Stimulated activated naive CD8-positive, alpha-beta T cell treated with anti-CD3 and anti-CD28 coated beads, Interleukin-15, amount 100 ng/mL, for 72 hours (primary cell): Measurements from ENCODE around the gene RANBP17.
"Not testable (repeated sequence)": the region's sequence is repeated elsewhere in the genome, so short reads cannot be mapped to it uniquely, and the experiment has no call there.

Experiments used
- ATAC-seq: fragments of 150-1000 bp; cut with Tn5 transposase; 2 replicates; pipeline ENCODE4 v1.10.0; 2021; ENCODE audit warnings: mild to moderate bottlenecking, moderate library complexity
- DNase-seq, 2 donors: peaks; one replicate each; pipeline ENCODE4 v3.0.0; 2021 to 2022
- H3K27ac Mint-ChIP-seq, 2 donors: one replicate each; pipeline ENCODE4 v1.8.0; 2022; ENCODE audit warnings: mild to moderate bottlenecking in 2 of 2, mixed read lengths in 2 of 2, moderate library complexity in 2 of 2
- H3K27me3 Mint-ChIP-seq: one replicate; pipeline ENCODE4 v1.8.0; 2022; ENCODE audit warnings: mixed read lengths
- H3K4me1 Mint-ChIP-seq: one replicate; pipeline ENCODE4 v1.8.0; 2022; ENCODE audit warnings: mild to moderate bottlenecking, mixed read lengths
- H3K4me3 Mint-ChIP-seq, 2 donors: one replicate each; pipeline ENCODE4 v1.8.0; 2022; ENCODE audit warnings: mild to moderate bottlenecking in 2 of 2, mixed read lengths in 2 of 2, moderate library complexity in 1 of 2
- H3K9me3 Mint-ChIP-seq, 2 donors: one replicate each; pipeline ENCODE4 v1.8.0; 2022; ENCODE audit warnings: mixed read lengths in 2 of 2

RANBP17 gene

DNA sequence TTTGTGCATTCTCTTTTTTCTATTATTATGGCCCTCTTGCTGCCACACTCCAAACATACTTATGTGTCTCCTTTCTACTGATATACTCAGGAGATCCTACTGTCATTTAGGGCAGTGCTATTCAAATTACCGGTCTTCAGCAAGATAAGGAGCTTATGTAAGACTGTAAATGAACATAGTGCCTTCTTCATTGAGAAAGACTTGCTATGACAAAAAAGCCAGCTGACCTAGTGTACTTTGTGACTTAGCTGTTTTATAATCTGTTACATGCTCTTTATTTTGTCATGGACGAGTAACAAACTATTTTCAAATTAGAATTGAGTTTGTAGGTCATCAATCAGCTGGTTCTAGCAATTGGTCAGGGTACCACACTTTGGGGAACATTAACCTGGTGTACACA lies 32.8 kb downstream of the RANBP17 start:
- Mint-ChIP-seq H3K4me1 (no peaks in the 10 kb centered on the region), H3K9me3 (peaks cover 5 to 8% of the 10 kb centered on the region in 2 donors), H3K27me3 (no peaks in the 10 kb centered on the region), H3K4me3 (no peak overlapping the region), H3K27ac (no peak overlapping the region)
- ATAC-seq, result no peak
- DNase-seq, result no peak

DNA sequence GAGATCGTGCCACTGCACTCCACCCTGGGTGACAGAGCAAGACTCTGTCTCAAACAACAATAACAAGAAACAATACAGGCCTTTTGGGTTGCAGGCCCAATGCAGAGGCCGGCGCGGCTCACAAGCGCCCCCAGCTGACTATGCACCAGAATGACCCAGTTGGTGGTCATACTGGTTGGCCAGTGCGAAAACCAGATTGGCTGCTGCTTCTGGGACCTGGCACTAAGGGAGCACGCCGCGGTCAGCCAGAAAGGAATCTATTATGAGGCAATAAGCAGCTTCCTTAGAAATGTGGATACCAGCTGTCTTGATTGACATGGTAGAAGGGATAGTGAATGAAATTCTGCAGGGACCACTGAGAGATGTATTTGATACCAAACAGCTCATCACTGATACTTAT lies 35.0 kb downstream of the RANBP17 start:
- DNase-seq, result no peak
- Mint-ChIP-seq H3K4me3 (no peak overlapping the region), H3K4me1 (no peaks in the 10 kb centered on the region), H3K27ac (no peak overlapping the region), H3K9me3 (peaks cover 9 to 25% of the 10 kb centered on the region in 2 donors), H3K27me3 (peaks cover 11% of the 10 kb centered on the region)
- no peak for ATAC-seq

DNA sequence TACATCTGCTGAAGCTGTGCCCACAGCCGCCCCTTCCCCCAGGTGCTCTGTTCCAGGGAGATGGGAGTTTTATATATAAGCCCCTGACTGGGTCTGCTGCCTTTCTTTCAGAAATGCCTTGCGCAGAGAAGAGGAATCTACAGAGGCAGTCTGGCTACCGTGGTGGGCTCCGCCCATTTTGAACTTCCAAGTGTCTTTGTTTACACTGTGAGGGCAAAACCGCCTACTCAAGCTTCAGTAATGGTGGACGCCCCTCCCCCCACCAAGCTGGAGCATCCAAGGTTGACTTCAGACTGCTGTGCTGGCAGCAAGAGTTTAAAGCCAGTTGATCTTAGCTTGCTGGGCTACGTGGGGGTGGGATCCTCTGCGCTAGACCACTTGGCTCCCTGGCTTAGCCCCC lies 41.3 kb downstream of the RANBP17 start:
- no peak overlapping the region for H3K27ac Mint-ChIP-seq

DNA sequence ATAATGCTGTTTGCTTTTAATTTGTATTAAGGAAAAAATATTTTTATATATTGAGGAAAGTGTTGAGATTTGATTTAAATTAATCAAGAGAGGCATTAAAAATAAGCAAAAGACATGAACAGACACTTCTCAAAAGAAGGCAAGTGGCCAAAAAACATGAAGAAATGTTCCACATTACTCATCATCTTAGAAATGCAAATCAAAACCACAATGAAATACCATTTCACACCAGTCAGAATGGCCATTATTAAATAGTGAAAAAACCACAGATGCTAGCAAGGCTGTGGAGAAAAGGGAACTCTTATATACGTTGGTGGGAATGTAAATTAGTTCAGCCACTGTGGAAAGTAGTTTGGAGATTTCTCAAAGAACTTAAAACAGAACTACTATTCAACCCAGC lies 45.9 kb downstream of the RANBP17 start:
- Mint-ChIP-seq H3K4me1 (no peaks in the 10 kb centered on the region), H3K27me3 (no peaks in the 10 kb centered on the region), H3K27ac (no peak overlapping the region), H3K9me3 (no peaks in the 10 kb centered on the region), H3K4me3 (no peak overlapping the region)
- DNase-seq (no peak), ATAC-seq (no peak)

More for the DNA sequence above, 41.3 kb downstream of the RANBP17 start:
- Mint-ChIP-seq H3K9me3 (peaks cover 9 to 25% of the 10 kb centered on the region in 2 donors), H3K27me3 (peaks cover 11% of the 10 kb centered on the region), H3K4me3 (no peak overlapping the region), H3K4me1 (no peaks in the 10 kb centered on the region)
- ATAC-seq, result no peak
- no peak for DNase-seq

DNA sequence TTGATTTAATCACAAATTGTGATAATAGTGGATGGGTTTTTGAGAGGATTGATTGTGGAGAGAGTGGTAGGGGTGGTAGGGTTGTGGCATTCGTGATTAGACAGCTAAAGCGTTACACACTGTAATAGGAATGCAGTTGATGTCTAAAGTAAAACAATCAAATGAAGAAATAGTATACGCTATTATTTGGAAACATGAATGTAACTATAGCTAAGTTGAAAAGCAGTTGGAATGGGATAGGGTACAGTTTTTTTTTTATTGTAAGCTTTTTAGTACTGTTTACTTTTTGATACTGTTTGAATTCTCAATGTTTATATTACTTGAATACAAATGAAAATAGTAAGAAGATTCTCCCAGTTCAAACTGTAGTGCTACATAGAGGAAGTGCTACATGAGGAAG lies 51.8 kb downstream of the RANBP17 start:
- Mint-ChIP-seq H3K4me1 (no peaks in the 10 kb centered on the region), H3K27ac (no peak overlapping the region), H3K27me3 (no peaks in the 10 kb centered on the region), H3K9me3 (no peaks in the 10 kb centered on the region), H3K4me3 (no peak overlapping the region)
- ATAC-seq (no peak), DNase-seq (no peak)

DNA sequence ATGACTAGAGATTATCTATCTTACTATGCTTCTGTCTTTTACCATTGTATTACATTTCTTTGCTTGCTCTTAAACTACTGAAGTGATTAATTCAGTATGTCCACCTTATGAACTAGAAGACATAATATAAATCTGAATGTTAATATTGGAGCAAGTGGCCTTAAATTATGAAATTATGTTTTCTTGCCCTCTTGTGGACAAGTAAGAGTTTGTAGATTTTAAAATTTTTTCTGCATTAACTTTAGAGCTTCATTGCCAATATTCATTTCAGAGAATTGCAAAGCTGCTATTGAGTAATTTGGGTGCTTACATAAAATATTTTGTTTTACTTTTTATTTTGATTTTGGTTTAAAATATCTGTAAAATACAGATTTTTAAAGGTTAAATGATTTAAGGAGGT lies 55.3 kb downstream of the RANBP17 start:
- H3K9me3 Mint-ChIP-seq, result no peaks in the 10 kb centered on the region
- H3K27ac Mint-ChIP-seq, result no peak overlapping the region
- no peak for ATAC-seq
- no peak overlapping the region for H3K4me3 Mint-ChIP-seq
- DNase-seq, result no peak
- no peaks in the 10 kb centered on the region for H3K4me1 Mint-ChIP-seq
- no peaks in the 10 kb centered on the region for H3K27me3 Mint-ChIP-seq

DNA sequence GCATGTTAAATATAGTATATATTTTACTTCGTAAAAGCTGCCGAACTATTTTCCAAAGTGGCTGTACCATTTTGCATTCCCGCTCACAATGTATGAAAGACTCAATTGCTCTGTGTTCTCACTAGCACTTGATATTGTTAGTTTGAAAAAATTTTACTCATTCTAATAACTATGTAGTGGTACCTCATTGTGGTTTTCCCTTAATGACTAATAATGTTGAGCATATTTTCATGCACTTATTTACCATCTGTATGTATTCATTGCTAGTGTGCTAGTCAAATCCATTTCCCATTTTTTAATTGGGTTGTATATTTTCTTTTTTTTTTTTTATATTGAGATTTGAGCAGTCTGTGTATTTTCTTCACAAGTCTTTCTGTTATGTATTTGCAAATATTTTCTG lies 58.4 kb downstream of the RANBP17 start:
- no peak overlapping the region for H3K4me3 Mint-ChIP-seq
- H3K27ac Mint-ChIP-seq, result no peak overlapping the region
- DNase-seq, result no peak
- no peaks in the 10 kb centered on the region for H3K9me3 Mint-ChIP-seq
- no peak for ATAC-seq
- no peaks in the 10 kb centered on the region for H3K4me1 Mint-ChIP-seq
- no peaks in the 10 kb centered on the region for H3K27me3 Mint-ChIP-seq

DNA sequence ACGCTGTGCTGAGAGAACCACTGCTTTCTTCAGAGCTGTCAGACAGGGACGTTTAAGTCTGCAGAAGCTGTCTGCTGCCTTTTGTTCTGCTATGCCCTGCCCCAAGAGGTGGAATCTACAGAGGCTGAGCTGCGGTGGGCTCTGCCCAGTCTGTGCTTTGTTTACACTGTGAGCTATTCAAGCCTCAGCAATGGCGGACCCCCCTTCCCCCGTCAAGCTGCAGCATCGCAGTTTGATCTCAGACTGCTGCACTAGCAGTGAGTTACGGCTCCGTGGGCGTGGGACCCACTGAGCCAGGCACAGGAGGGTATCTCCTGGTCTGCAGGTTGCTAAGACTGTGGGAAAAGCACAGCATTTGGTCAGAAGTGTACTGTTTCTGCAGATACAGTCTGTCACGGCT lies 60.5 kb downstream of the RANBP17 start:
- not testable (repeated sequence) for H3K9me3 Mint-ChIP-seq, H3K27me3 Mint-ChIP-seq, H3K4me3 Mint-ChIP-seq, ATAC-seq, H3K4me1 Mint-ChIP-seq, H3K27ac Mint-ChIP-seq, DNase-seq

DNA sequence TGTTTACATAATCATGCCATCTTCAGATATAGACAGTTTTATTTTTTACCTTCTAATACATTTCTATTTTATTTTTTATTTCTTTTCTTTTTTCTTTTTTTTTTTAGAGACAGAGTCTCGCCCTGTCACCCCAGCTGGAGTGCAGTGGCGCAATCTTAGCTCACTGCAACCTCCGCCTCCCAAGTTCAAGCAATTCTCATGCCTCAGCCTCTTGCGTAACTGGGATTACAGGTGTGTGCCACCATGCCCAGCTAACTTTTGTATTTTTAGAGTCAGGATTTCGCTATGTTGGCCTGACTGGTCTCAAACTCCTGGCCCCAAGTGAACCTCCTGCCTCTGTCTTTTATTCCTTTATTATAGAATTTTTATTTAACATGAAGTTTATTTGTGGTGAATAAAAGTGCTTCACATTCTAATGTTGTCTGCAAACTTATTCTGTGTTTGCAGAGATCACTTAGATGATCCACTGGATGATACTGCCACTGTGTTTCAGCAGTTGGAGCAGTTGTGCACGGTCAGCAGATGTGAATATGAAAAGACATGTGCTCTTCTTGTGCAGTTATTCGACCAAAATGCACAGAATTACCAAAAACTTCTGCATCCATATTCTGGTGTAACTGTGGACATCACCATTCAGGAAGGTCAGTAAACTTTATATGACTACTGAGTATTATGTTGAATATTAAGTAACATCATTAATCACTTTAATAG lies 62.2 kb downstream of the RANBP17 start:
- DNase-seq (no peak), ATAC-seq (no peak)
- H3K27ac Mint-ChIP-seq, result no peak overlapping the region
- no peaks in the 10 kb centered on the region for H3K4me1 Mint-ChIP-seq
- no peaks in the 10 kb centered on the region for H3K9me3 Mint-ChIP-seq
- no peak overlapping the region for H3K4me3 Mint-ChIP-seq
- no peaks in the 10 kb centered on the region for H3K27me3 Mint-ChIP-seq

DNA sequence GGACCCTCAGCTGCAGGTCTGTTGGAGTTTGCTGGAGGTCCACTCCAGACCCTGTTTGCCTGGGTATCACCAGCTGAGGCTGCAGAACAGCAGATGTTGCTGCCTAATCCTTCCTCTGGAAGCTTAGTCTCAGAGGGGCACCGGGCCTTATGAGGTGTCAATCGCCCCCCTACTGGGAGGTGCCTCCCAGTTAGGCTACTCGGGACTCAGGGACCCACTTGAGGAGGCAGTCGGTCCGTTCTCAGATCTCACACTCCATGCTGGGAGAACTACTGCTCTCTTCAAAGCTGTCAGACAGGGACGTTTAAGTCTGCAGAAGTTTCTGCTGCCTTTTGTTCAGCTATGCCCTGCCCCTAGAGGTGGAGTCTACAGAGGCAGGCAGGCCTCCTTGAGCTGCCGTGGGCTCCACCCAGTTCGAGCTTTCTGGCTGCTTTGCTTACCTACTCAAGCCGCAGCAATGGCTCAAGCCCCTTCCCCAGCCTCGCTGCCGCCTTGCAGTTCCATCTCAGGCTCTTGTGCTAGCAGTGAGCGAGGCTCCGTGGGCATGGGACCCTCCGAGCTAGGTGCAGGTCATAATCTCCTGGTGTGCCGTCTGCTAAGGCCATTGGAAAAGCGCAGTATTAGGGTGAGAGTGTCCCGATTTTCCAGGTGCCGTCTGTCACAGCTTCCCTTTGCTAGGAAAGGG lies 73.9 kb downstream of the RANBP17 start:
- not testable (repeated sequence) for ATAC-seq, H3K4me3 Mint-ChIP-seq, DNase-seq, H3K27ac Mint-ChIP-seq, H3K9me3 Mint-ChIP-seq, H3K4me1 Mint-ChIP-seq
- peaks cover 11% of the 10 kb centered on the region for H3K27me3 Mint-ChIP-seq

DNA sequence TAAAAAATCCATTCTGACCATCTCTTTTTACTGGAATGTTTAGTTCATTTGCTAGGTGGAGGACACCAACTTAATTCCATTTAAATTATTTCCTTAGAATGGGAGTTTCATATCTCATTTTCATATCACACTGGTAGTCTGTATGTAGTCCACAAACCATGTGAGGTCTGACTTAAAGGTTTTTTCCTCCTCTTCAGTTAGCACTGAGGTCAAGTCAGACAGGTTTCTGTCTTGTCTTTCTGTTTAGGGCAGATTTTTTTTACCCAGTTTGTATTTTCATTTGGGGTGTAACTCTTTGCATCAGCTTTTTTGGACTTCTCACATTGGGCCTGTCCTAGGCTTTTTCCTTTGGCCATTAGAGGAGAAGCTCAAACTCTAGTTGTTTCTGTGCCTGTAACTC lies 75.3 kb downstream of the RANBP17 start:
- Mint-ChIP-seq H3K4me1 (no peaks in the 10 kb centered on the region), H3K9me3 (peaks cover 0 to 4% of the 10 kb centered on the region in 2 donors), H3K27ac (no peak overlapping the region), H3K4me3 (no peak overlapping the region), H3K27me3 (peaks cover 11% of the 10 kb centered on the region)
- no peak for ATAC-seq
- DNase-seq, result no peak

DNA sequence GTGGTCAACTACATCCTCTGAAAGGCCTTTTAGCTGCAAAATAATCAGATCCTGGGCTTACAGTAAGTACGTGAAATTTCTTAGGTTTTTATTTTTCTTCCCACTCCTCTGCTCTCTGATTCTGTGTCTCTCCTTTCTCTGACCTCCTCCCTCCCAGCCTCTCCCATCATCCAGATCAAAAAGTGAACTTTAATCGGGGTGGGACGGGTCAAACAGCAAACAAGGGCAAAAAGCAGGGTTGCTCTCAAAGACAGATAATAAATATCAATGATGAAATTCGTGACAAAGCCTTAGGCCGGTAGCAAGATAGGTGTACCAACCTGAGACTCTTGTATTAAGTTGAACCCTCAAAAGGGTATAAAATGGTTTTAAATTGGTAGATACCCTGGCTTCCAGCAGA lies 76.1 kb downstream of the RANBP17 start:
- Mint-ChIP-seq H3K27me3 (peaks cover 11% of the 10 kb centered on the region), H3K27ac (peak overlapping the region in 1 of 2 donors; percentile 10), H3K4me3 (no peak overlapping the region), H3K9me3 (peaks cover 0 to 4% of the 10 kb centered on the region in 2 donors), H3K4me1 (no peaks in the 10 kb centered on the region)
- DNase-seq (no peak), ATAC-seq (no peak)

DNA sequence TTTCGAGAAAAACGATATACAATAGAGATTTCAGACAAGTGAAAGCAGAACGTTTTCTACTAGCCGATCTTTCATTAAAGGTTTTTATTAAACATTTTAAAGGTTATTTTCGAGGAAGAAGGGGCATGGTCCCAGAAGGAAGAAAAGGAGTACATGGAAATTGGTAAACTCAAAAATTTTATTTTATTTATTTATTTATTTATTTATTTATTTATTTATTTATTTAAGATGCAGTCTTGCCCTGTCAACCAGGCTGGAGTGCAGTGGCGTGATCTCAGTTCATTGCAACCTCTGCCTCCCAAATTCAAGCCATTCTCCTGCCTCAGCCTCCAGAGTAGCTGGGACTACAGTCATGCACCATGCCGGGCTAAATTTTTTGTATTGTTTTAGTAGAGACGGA lies 77.4 kb downstream of the RANBP17 start:
- H3K27ac Mint-ChIP-seq, result no peak overlapping the region
- H3K27me3 Mint-ChIP-seq, result peaks cover 11% of the 10 kb centered on the region
- no peaks in the 10 kb centered on the region for H3K4me1 Mint-ChIP-seq

DNA sequence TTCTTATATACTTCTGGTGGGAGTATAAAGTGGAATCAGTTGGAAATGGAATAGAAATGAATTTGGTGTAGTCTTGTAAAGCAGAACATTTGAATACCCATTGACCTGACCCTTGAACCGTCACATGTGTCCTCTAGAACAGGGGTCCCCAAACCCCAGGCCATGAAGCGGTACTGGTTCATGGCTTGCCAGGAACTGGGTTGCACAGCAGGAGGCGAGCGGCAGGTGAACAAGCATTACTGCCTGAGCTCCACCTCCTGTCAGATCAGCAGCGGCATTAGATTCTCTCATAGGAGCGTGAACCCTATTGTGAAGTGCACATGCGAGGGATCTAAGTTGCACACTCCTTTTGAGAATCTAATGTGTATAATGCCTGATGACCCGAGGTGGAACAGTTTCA lies 80.0 kb downstream of the RANBP17 start:
- Mint-ChIP-seq H3K4me3 (no peak overlapping the region), H3K4me1 (no peaks in the 10 kb centered on the region), H3K27me3 (peaks cover 11% of the 10 kb centered on the region), H3K9me3 (no peaks in the 10 kb centered on the region), H3K27ac (no peak overlapping the region)
- DNase-seq (no peak), ATAC-seq (no peak)

More for the DNA sequence above, 77.4 kb downstream of the RANBP17 start:
- H3K9me3 Mint-ChIP-seq, result peaks cover 0 to 4% of the 10 kb centered on the region in 2 donors
- DNase-seq, result no peak
- ATAC-seq, result no peak
- no peak overlapping the region for H3K4me3 Mint-ChIP-seq

DNA sequence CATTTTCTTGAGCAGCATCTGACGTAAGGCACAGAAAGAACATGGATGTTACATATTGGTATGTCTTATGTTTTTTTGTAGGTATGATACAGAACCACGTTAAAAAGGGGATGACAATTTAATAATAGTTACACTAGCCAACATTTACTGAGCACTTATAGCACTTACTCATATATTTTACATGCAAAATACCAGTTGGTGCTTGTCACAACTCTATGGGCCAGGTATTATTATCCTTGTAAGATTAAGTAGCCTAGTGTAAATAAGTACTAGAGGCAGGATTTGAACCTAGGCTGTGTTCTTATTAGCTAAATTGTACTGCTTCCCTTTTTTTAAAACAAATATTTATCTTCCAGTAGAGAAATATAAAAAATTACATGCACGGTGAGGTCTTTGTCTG lies 83.5 kb downstream of the RANBP17 start:
- Mint-ChIP-seq H3K27me3 (no peaks in the 10 kb centered on the region), H3K9me3 (no peaks in the 10 kb centered on the region)

DNA sequence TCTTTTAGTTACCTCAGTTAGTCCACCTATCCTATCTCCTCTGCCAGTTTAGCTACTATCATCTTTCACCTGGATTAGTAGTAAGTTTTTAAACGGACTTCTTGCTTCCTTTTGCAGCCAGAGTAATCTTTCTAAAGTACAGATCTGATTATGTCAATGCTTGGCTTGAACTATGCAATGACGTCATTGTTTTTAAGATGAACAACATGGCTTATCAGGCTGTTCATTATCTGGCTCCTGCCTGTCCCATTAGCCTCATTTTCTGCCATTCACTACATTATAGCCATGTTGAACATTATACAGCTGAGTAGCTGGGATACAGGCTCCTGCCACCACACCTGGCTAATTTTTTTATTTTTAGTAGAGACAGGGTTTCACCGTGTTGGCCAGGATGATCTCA lies 98.7 kb downstream of the RANBP17 start:
- no peaks in the 10 kb centered on the region for H3K27me3 Mint-ChIP-seq
- no peak overlapping the region for H3K4me3 Mint-ChIP-seq
- H3K9me3 Mint-ChIP-seq, result no peaks in the 10 kb centered on the region
- H3K4me1 Mint-ChIP-seq, result no peaks in the 10 kb centered on the region
- DNase-seq (no peak), ATAC-seq (no peak)
- H3K27ac Mint-ChIP-seq, result peak overlapping the region in 1 of 2 donors; percentile 34

More for the DNA sequence above, 83.5 kb downstream of the RANBP17 start:
- Mint-ChIP-seq H3K4me1 (no peaks in the 10 kb centered on the region), H3K4me3 (no peak overlapping the region), H3K27ac (no peak overlapping the region)
- no peak for ATAC-seq
- no peak for DNase-seq
